ENCODE measurements around the gene PROK1. TPM values are rescaled to one million over a fixed set of nuclear protein-coding genes. Genes with fewer than 3 reads are reported as not detected.

The PROK1 gene
- total and polyA plus RNA-seq, 10 of the 15 experiments (the other 5 are each of a cell fraction or from before 2014, with no cell fraction given), result not detected

DNA sequence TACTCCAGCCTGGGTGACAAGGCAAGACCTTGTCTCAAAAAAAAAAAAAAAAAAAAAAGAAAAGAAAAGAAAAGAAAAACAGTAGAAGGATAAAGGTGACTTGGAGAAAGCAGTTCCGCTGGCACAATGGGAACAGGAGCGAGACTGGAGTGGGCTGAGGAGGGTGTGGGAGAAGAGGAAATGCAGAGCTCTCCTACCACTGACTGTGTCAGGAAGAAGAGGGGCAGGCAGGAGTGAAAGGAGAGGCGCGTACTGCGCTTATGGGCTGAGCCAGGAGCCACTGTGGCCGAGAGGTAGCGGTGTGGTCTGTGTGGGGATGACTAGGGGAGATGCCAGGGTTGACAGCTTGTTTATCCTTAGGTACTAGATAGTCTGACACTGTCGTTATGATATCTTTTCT, 6.4 kb upstream of the PROK1 start:
- H3K27ac ChIP-seq (ENCODE audit: control insufficient read depth, insufficient read depth), result no peak overlapping the region
- ChIA-PET SMC1A (ENCODE audit: uncharacterized antibody, unreplicated experiment) (no interaction called here), CTCF (interaction anchor here (1.2 to 1.9 kb wide), 2 partner anchors 32 to 237 kb away, joined by 3 to 5 read pairs; no protein-coding TSS in a partner anchor), RAD21 (ENCODE audit: unreplicated experiment) (no interaction called here), POLR2A (no interaction called here)
- H3K36me3 ChIP-seq (ENCODE audit: control insufficient read depth in 2 of 2, insufficient read depth in 2 of 2, low read length in 1 of 2), result no peaks in the 10 kb centered on the region
- no peaks in the 10 kb centered on the region for H3K79me2 ChIP-seq (ENCODE audit: control insufficient read depth, insufficient read depth, low read length)
- H2AFZ ChIP-seq (ENCODE audit: control insufficient read depth, low read depth, low read length), result no peak overlapping the region
- H3K9me3 ChIP-seq (replicated peaks; ENCODE audit: control insufficient read depth, insufficient read depth, low read length), result no peaks in the 10 kb centered on the region
- H3K9ac ChIP-seq (ENCODE audit: control insufficient read depth, insufficient read depth, low read length), result no peak overlapping the region
- H3K4me3 ChIP-seq, result no peak overlapping the region
- no TSS peak for BruUV-seq (replicated peaks)
- 50% methylated on average over 8 of the region's 8 CpGs for WGBS (ENCODE audit: insufficient coverage, insufficient replicate concordance, low lambda C conversion rate, missing lambda C conversion rate)
- ATAC-seq (no peak), DNase-seq (ENCODE audit: low read depth, low spot score) (no peak), FAIRE-seq (no peak)
- in situ Hi-C loops (cut with MboI), result no loop called here
- H3K4me1 ChIP-seq (ENCODE audit: control insufficient read depth, insufficient read depth, low read length), result no peaks in the 10 kb centered on the region
- TF ChIP-seq IKZF2 (IDR thresholded peaks at IDR 0.05) (no peak), TCF3 (IDR thresholded peaks at IDR 0.05; ENCODE audit: borderline replicate concordance, insufficient read depth, low read depth, low read length) (no peak), JUND (IDR thresholded peaks at IDR 0.05; ENCODE audit: low read depth, low read length) (no peak), FOXM1 (IDR thresholded peaks at IDR 0.05; ENCODE audit: low read depth, low read length) (no peak), ASH2L (IDR thresholded peaks at IDR 0.05; ENCODE audit: borderline replicate concordance, low read depth) (no peak), EZH2 (IDR thresholded peaks at IDR 0.05; ENCODE audit: borderline replicate concordance, control insufficient read depth, low read depth, low read length) (no peak), SUPT20H (IDR thresholded peaks at IDR 0.05; ENCODE audit: borderline replicate concordance, control insufficient read depth, low read depth, low read length) (no peak), RUNX3 (IDR thresholded peaks at IDR 0.05; ENCODE audit: low read length) (no peak), ZBTB11 (CRISPR knock-in tag; IDR thresholded peaks at IDR 0.05) (no peak), SIX5 (IDR thresholded peaks at IDR 0.05; ENCODE audit: low read depth, low read length, severe bottlenecking) (no peak), JUNB (IDR thresholded peaks at IDR 0.05) (no peak), TCF12 (IDR thresholded peaks at IDR 0.05; ENCODE audit: low read depth, low read length) (no peak), SREBF1 (IDR thresholded peaks at IDR 0.05; ENCODE audit: low read length) (no peak), RAD51 (IDR thresholded peaks at IDR 0.05) (no peak), ZNF24 (IDR thresholded peaks at IDR 0.05) (no peak), CHD2 (IDR thresholded peaks at IDR 0.05; ENCODE audit: borderline replicate concordance, low read depth, low read length) (no peak), BRCA1 (IDR thresholded peaks at IDR 0.05; ENCODE audit: low read depth, low read length) (no peak)
- TF ChIP-seq, protein P1, sequence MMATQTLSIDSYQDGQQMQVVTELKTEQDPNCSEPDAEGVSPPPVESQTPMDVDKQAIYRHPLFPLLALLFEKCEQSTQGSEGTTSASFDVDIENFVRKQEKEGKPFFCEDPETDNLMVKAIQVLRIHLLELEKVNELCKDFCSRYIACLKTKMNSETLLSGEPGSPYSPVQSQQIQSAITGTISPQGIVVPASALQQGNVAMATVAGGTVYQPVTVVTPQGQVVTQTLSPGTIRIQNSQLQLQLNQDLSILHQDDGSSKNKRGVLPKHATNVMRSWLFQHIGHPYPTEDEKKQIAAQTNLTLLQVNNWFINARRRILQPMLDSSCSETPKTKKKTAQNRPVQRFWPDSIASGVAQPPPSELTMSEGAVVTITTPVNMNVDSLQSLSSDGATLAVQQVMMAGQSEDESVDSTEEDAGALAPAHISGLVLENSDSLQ (IDR thresholded peaks at IDR 0.05), result no peak
- H3K4me2 ChIP-seq (ENCODE audit: control insufficient read depth, insufficient read depth), result no peak overlapping the region
- no peaks in the 10 kb centered on the region; a peak in 1 of 4 replicates for H3K27me3 ChIP-seq (replicated peaks in 1 of 2; ENCODE audit: control insufficient read depth in 2 of 2, insufficient read depth in 2 of 2, low read length in 1 of 2)
- intact Hi-C loops (cut with micrococcal nuclease; ENCODE audit: unreplicated experiment), result no loop called here
- H4K20me1 ChIP-seq (ENCODE audit: control insufficient read depth, insufficient read depth), result no peaks in the 10 kb centered on the region
